Measurements from ENCODE around the gene MYL11.

The MYL11 gene

GRCh38 chr16:30354423-30355143 lies 20.0 kb upstream of the MYL11 start:
- DNase-seq (ENCODE audit: low read depth in 1 of 2, low spot score in 1 of 2) = no peak
- TF ChIP-seq REST (IDR thresholded peaks at IDR 0.05; ENCODE audit: insufficient replicate concordance, low read depth) (no peak), CTCF (IDR thresholded peaks at IDR 0.05; ENCODE audit: insufficient read depth, low read length) (no peak), POLR2AphosphoS5 (IDR thresholded peaks at IDR 0.05; ENCODE audit: low read depth) (no peak), GABPA (IDR thresholded peaks at IDR 0.05; ENCODE audit: low read depth) (no peak), SPI1 (IDR thresholded peaks at IDR 0.05; ENCODE audit: borderline replicate concordance, low read depth) (no peak)
- Histone ChIP-seq H3K4me3 (replicated peaks; ENCODE audit: insufficient read depth, low read length) (peak overlapping the region; percentile 95), H3K27me3 (ENCODE audit: insufficient read depth, poor library complexity, severe bottlenecking) (no peaks in the 10 kb centered on the region), H3K27ac (replicated peaks) (peak overlapping the region; percentile 94)

- TF ChIP-seq POLR2AphosphoS5 (IDR thresholded peaks at IDR 0.05; ENCODE audit: low read depth) (peak; percentile 58; the same call in 1 of the 2 replicates), GABPA (IDR thresholded peaks at IDR 0.05; ENCODE audit: low read depth) (peak; percentile 95), REST (IDR thresholded peaks at IDR 0.05; ENCODE audit: insufficient replicate concordance, low read depth) (peak; percentile 27), SPI1 (IDR thresholded peaks at IDR 0.05; ENCODE audit: borderline replicate concordance, low read depth) (peak; percentile 75; the same call in 1 of the 2 replicates), CTCF (IDR thresholded peaks at IDR 0.05; ENCODE audit: insufficient read depth, low read length) (no peak)
- H3K27me3 ChIP-seq (ENCODE audit: insufficient read depth, poor library complexity, severe bottlenecking) = no peaks in the 10 kb centered on the region
Measured at GRCh38 chr16:30355144-30355953, 19.3 kb upstream of the MYL11 start, which contains the start of gene CD2BP2. CD2BP2 (minus strand) TSS chr16:30355308; CDS start chr16:30354681, 627 bp downstream.

GRCh38 chr16:30355954-30356308 lies 18.7 kb upstream of the MYL11 start:
- H3K4me3 ChIP-seq (replicated peaks; ENCODE audit: insufficient read depth, low read length) = peak overlapping the region; percentile 95
- no peak for DNase-seq (ENCODE audit: low read depth in 1 of 2, low spot score in 1 of 2)
- no peaks in the 10 kb centered on the region for H3K27me3 ChIP-seq (ENCODE audit: insufficient read depth, poor library complexity, severe bottlenecking)
- H3K27ac ChIP-seq (replicated peaks) = peak overlapping the region; percentile 94
- no peak for TF ChIP-seq REST (IDR thresholded peaks at IDR 0.05; ENCODE audit: insufficient replicate concordance, low read depth)
- TF ChIP-seq POLR2AphosphoS5 (IDR thresholded peaks at IDR 0.05; ENCODE audit: low read depth) = no peak; the same call in 1 of the 2 replicates
- TF ChIP-seq GABPA (IDR thresholded peaks at IDR 0.05; ENCODE audit: low read depth) = no peak
- TF ChIP-seq SPI1 (IDR thresholded peaks at IDR 0.05; ENCODE audit: borderline replicate concordance, low read depth) = no peak
- no peak for TF ChIP-seq CTCF (IDR thresholded peaks at IDR 0.05; ENCODE audit: insufficient read depth, low read length)

More at GRCh38 chr16:30355144-30355953, 19.3 kb upstream of the MYL11 start, which contains the start of gene CD2BP2:
- peak; percentile 98 to 99 for DNase-seq (ENCODE audit: low read depth in 1 of 2, low spot score in 1 of 2)
- peak within 1 kb of the TSS; percentile 94 for H3K27ac ChIP-seq (replicated peaks)
- peak within 1 kb of the TSS; percentile 95 for H3K4me3 ChIP-seq (replicated peaks; ENCODE audit: insufficient read depth, low read length)
